ENCODE measurements around the gene WDR73.
A peak's percentile ranks its signal among the peaks of the same experiment; 100 is the strongest.

WDR73 gene

DNA sequence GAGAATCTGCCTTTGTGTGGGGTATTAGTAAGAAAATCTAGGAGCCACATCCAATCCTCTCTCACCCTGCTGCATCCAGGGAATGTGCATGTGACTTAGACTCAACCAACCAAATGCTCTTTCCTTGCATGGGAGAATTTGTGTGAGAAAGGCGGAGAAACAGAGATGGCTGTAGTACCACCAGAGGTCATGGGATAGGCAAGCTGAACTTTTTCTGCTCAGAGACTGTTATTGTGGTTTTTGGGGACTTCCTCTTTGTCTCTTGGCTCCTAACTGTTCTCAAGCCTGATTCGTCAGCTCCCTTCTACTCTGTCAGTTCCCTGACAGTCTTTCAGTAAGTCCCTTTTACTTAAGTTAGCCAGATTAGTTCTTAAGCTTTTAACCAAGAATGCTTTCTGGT, 55.8 kb downstream of the WDR73 start:
- H3K4me3 ChIP-seq (ENCODE audit: low read depth, low read length), result no peak overlapping the region
- TF ChIP-seq, protein P1, sequence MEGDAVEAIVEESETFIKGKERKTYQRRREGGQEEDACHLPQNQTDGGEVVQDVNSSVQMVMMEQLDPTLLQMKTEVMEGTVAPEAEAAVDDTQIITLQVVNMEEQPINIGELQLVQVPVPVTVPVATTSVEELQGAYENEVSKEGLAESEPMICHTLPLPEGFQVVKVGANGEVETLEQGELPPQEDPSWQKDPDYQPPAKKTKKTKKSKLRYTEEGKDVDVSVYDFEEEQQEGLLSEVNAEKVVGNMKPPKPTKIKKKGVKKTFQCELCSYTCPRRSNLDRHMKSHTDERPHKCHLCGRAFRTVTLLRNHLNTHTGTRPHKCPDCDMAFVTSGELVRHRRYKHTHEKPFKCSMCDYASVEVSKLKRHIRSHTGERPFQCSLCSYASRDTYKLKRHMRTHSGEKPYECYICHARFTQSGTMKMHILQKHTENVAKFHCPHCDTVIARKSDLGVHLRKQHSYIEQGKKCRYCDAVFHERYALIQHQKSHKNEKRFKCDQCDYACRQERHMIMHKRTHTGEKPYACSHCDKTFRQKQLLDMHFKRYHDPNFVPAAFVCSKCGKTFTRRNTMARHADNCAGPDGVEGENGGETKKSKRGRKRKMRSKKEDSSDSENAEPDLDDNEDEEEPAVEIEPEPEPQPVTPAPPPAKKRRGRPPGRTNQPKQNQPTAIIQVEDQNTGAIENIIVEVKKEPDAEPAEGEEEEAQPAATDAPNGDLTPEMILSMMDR (IDR thresholded peaks at IDR 0.05; ENCODE audit: low read depth, low read length, missing control alignments), result peak; percentile 17
- peak; percentile 50 for DNase-seq (ENCODE audit: low read depth)

DNA sequence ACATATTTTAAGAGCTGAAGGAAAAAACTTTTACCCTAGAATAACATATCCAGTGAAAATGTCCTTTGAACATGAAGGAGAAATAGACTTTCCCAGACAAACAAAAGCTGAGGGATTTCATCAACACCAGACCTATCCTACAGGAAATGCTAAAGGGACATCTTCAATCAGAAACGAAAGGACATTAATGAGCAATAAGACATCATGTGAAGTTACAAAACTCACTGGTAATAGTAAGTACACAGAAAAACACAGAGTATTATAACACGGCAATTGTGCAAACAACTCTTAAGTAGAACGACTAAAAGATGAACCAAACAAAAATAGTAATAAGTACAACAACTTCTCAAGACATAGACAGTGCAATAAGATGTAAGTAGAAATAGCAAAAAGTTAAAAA, 56.8 kb downstream of the WDR73 start:
- TF ChIP-seq, protein P1 (IDR thresholded peaks at IDR 0.05; ENCODE audit: low read depth, low read length, missing control alignments), result no peak
- DNase-seq (ENCODE audit: low read depth), result no peak
- H3K4me3 ChIP-seq (ENCODE audit: low read depth, low read length), result no peak overlapping the region

DNA sequence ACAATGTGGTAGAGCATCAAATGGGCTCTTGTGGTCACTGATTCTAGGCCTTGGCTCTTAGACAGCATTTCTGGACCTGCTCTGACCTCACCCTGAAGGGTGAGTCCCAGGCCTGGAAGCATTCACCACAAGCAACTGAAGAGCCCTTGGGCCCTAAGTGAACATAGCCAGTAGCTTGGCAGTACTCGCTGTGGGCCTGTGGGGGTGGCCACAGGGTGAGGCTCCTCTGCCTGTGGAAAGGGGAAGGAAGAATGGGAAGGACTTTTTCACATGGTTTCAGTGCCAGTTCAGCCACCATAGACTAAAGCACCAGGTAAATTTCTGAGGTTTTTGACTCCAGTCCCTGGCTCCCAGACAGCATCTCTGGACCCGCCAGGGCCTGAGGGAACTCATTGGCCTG, 58.4 kb downstream of the WDR73 start:
- no peak overlapping the region for H3K4me3 ChIP-seq (ENCODE audit: low read depth, low read length)
- DNase-seq (ENCODE audit: low read depth), result no peak
- TF ChIP-seq, protein P1 (IDR thresholded peaks at IDR 0.05; ENCODE audit: low read depth, low read length, missing control alignments), result no peak

DNA sequence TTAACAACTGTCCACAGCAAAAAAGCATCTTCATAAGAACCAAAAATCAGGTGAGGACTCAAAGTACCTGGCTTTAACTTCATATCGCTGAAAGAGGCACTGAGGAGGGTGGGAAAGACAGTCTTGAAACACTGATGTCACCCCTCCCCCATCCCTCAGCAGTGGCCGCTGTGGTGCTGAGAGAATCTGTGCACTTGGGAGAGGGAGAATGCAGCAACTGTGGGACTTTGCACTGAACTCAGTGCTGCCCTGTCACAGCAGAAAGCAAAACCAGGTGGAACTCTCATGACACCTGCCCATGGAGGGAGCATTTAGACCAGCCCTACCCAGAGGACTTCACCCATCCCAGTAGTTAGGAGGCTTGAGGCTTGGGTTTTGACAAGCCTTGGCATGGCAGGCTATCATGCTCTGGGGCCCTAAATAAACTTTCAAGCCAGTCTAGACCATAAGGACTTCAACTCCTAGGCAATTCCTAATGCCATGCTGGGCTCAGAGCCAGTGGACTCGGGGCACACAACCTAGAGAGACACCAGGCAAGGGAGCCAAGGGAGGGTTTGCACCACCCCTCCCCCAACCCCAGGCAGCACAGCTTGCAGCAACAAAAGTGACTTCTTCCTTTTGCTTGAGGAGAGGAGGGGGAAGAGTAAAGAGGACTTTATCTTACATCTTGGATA, 59.3 kb downstream of the WDR73 start:
- no peak for DNase-seq (ENCODE audit: low read depth)
- TF ChIP-seq, protein P1 (IDR thresholded peaks at IDR 0.05; ENCODE audit: low read depth, low read length, missing control alignments), result no peak
- H3K4me3 ChIP-seq (ENCODE audit: low read depth, low read length), result no peak overlapping the region

DNA sequence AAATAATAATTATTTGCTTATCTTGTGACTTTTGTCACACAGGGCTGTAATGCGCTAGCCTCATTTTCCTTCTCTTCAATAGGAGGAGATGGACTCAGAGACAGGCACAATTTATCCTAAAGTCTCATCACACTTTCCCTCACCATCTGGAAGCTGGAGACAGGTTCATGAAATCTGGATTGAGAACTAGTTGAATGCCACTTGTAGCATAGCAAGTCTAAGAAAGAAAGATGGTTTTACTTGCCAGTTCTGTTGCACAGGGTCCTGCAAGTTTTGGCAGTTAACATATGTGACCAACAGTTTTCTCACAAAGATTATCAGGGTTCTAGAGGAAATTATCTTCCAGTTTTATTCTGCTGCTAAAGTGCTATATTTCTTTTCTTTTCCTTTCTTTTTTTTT, 62.3 kb downstream of the WDR73 start:
- TF ChIP-seq, protein P1 (IDR thresholded peaks at IDR 0.05; ENCODE audit: low read depth, low read length, missing control alignments), result no peak
- DNase-seq (ENCODE audit: low read depth), result no peak
- no peak overlapping the region for H3K4me3 ChIP-seq (ENCODE audit: low read depth, low read length)

DNA sequence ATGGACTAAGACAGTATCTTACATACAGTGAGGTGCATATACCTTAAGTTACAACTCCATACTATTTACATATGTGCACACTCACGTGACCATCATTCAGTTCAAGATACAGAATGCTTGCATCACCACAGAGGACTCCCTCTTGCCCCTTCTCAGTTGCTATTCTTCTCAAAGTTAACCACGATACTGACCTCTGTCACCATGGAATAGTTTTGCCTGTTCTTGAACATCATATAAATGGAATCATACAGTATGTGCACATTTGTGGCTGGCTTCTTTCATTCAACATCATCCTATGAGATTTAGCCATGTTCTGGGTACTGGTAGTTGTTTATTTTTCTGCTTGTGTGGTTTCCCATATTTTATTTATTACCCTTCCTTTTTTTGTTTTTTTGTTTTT, 63.7 kb downstream of the WDR73 start:
- H3K4me3 ChIP-seq (ENCODE audit: low read depth, low read length), result no peak overlapping the region
- TF ChIP-seq, protein P1 (IDR thresholded peaks at IDR 0.05; ENCODE audit: low read depth, low read length, missing control alignments), result no peak
- DNase-seq (ENCODE audit: low read depth), result no peak
